ENCODE results near the gene TPD52L1. TPM values are rescaled to one million over a fixed set of nuclear protein-coding genes. Genes with fewer than 3 reads are reported as not detected.

TPD52L1 gene
- total and polyA plus RNA-seq, 4 donors: 15.6 to 43.5 (median 16.7) TPM

GRCh38 chr6:125293587-125293986 lies 140.0 kb downstream of the TPD52L1 start:
- ATAC-seq (ENCODE audit: insufficient read depth, low FRiP score) (no peak), DNase-seq (no peak)
- H3K9ac ChIP-seq (ENCODE audit: insufficient read depth in 1 of 2, low read length in 2 of 2): no peak overlapping the region
- peaks cover 0 to 13% (median 0%) of the 10 kb centered on the region in 5 donors for H3K4me1 ChIP-seq (ENCODE audit: control insufficient read depth in 5 of 5, insufficient read depth in 5 of 5, low read length in 5 of 5)
- H3K27me3 ChIP-seq (ENCODE audit: control insufficient read depth in 3 of 3, insufficient read depth in 3 of 3, low read length in 2 of 3): no peaks in the 10 kb centered on the region
- H3K36me3 ChIP-seq (ENCODE audit: control insufficient read depth in 4 of 4, insufficient read depth in 4 of 4, low read length in 4 of 4): peaks cover 5 to 33% (median 12%) of the 10 kb centered on the region in 4 donors
- 96 to 98% methylated on average over 3 of the region's 3 CpGs for WGBS, 2 donors
- no peak overlapping the region for H3K4me3 ChIP-seq
- no peaks in the 10 kb centered on the region for H3K9me3 ChIP-seq (ENCODE audit: control insufficient read depth in 4 of 4, insufficient read depth in 3 of 4, low read length in 3 of 4)
- TF ChIP-seq, protein P1, sequence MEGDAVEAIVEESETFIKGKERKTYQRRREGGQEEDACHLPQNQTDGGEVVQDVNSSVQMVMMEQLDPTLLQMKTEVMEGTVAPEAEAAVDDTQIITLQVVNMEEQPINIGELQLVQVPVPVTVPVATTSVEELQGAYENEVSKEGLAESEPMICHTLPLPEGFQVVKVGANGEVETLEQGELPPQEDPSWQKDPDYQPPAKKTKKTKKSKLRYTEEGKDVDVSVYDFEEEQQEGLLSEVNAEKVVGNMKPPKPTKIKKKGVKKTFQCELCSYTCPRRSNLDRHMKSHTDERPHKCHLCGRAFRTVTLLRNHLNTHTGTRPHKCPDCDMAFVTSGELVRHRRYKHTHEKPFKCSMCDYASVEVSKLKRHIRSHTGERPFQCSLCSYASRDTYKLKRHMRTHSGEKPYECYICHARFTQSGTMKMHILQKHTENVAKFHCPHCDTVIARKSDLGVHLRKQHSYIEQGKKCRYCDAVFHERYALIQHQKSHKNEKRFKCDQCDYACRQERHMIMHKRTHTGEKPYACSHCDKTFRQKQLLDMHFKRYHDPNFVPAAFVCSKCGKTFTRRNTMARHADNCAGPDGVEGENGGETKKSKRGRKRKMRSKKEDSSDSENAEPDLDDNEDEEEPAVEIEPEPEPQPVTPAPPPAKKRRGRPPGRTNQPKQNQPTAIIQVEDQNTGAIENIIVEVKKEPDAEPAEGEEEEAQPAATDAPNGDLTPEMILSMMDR (IDR thresholded peaks at IDR 0.05; ENCODE audit: control extremely low read depth, extremely low read depth): no peak
- H3K27ac ChIP-seq (ENCODE audit: low read depth in 1 of 2, low read length in 1 of 2): no peak overlapping the region

DNA sequence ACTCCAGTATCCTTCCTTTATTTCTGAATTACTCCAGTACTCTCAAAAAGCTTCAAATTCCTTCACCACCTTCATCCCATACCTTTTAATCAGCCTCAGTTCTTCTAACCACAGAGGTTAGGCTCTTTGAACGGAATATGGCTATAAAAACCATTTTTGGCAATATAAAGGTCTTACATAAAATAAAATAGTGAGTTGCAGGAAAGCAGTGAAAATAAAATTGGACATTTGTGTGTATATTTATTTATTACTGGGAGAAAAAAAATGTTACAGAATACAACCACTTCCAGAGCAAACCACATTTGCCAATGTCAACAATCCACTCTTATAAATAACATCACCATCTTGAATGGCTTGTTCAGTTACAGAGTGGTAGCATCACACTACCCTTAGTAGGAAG lies 140.5 kb downstream of the TPD52L1 start:
- ATAC-seq (ENCODE audit: insufficient read depth, low FRiP score) (no peak), DNase-seq (no peak)
- Histone ChIP-seq H3K4me1 (ENCODE audit: control insufficient read depth in 5 of 5, insufficient read depth in 5 of 5, low read length in 5 of 5) (peaks cover 0 to 13% (median 0%) of the 10 kb centered on the region in 5 donors), H3K27me3 (ENCODE audit: control insufficient read depth in 3 of 3, insufficient read depth in 3 of 3, low read length in 2 of 3) (no peaks in the 10 kb centered on the region), H3K9me3 (ENCODE audit: control insufficient read depth in 4 of 4, insufficient read depth in 3 of 4, low read length in 3 of 4) (no peaks in the 10 kb centered on the region), H3K27ac (ENCODE audit: low read depth in 1 of 2, low read length in 1 of 2) (no peak overlapping the region), H3K9ac (ENCODE audit: insufficient read depth in 1 of 2, low read length in 2 of 2) (no peak overlapping the region), H3K4me3 (no peak overlapping the region), H3K36me3 (ENCODE audit: control insufficient read depth in 4 of 4, insufficient read depth in 4 of 4, low read length in 4 of 4) (peaks cover 5 to 34% (median 12%) of the 10 kb centered on the region in 4 donors)
- WGBS, 2 donors: 93 to 97% methylated on average over 1 of the region's 1 CpG
- TF ChIP-seq, protein P1 (IDR thresholded peaks at IDR 0.05; ENCODE audit: control extremely low read depth, extremely low read depth): no peak

- Histone ChIP-seq H3K9me3 (ENCODE audit: control insufficient read depth in 4 of 4, insufficient read depth in 3 of 4, low read length in 3 of 4) (no peaks in the 10 kb centered on the region), H3K36me3 (ENCODE audit: control insufficient read depth in 4 of 4, insufficient read depth in 4 of 4, low read length in 4 of 4) (peaks cover 5 to 42% (median 14%) of the 10 kb centered on the region in 4 donors), H3K27me3 (ENCODE audit: control insufficient read depth in 3 of 3, insufficient read depth in 3 of 3, low read length in 2 of 3) (no peaks in the 10 kb centered on the region), H3K9ac (ENCODE audit: insufficient read depth in 1 of 2, low read length in 2 of 2) (no peak overlapping the region), H3K4me1 (ENCODE audit: control insufficient read depth in 5 of 5, insufficient read depth in 5 of 5, low read length in 5 of 5) (peaks cover 0 to 17% (median 1%) of the 10 kb centered on the region in 5 donors), H3K4me3 (no peak overlapping the region), H3K27ac (ENCODE audit: low read depth in 1 of 2, low read length in 1 of 2) (peak overlapping the region in 1 of 2 donors; percentile 42)
- 55 to 70% methylated on average over 3 of the region's 3 CpGs for WGBS, 2 donors
- ATAC-seq (ENCODE audit: insufficient read depth, low FRiP score) (no peak), DNase-seq (no peak)
- TF ChIP-seq, protein P1 (IDR thresholded peaks at IDR 0.05; ENCODE audit: control extremely low read depth, extremely low read depth): no peak
Measured at GRCh38 chr6:125294925-125295324, 141.4 kb downstream of the TPD52L1 start.

GRCh38 chr6:125296471-125296870 lies 142.9 kb downstream of the TPD52L1 start:
- peaks cover 5 to 45% (median 14%) of the 10 kb centered on the region in 4 donors for H3K36me3 ChIP-seq (ENCODE audit: control insufficient read depth in 4 of 4, insufficient read depth in 4 of 4, low read length in 4 of 4)
- DNase-seq: no peak
- peaks cover 0 to 24% (median 11%) of the 10 kb centered on the region in 5 donors for H3K4me1 ChIP-seq (ENCODE audit: control insufficient read depth in 5 of 5, insufficient read depth in 5 of 5, low read length in 5 of 5)
- ATAC-seq (ENCODE audit: insufficient read depth, low FRiP score): no peak
- no peak overlapping the region for H3K9ac ChIP-seq (ENCODE audit: insufficient read depth in 1 of 2, low read length in 2 of 2)
- TF ChIP-seq, protein P1 (IDR thresholded peaks at IDR 0.05; ENCODE audit: control extremely low read depth, extremely low read depth): no peak
- no peaks in the 10 kb centered on the region for H3K27me3 ChIP-seq (ENCODE audit: control insufficient read depth in 3 of 3, insufficient read depth in 3 of 3, low read length in 2 of 3)
- H3K9me3 ChIP-seq (ENCODE audit: control insufficient read depth in 4 of 4, insufficient read depth in 3 of 4, low read length in 3 of 4): no peaks in the 10 kb centered on the region
- H3K27ac ChIP-seq (ENCODE audit: low read depth in 1 of 2, low read length in 1 of 2): no peak overlapping the region
- WGBS, 2 donors: 92 to 100% methylated on average over 1 of the region's 1 CpG
- no peak overlapping the region for H3K4me3 ChIP-seq

All from lung (tissue), 12 donors.